H1 (cell line): ENCODE data around the gene DIP2C. TPM values are rescaled to one million over a fixed set of nuclear protein-coding genes. Genes with fewer than 3 reads are reported as not detected.

Experiments used
- KDM5A ChIP-seq: fragments of 200-600 bp; IDR thresholded peaks from 2 replicates; pipeline ENCODE4 v1.7.1; 2012; ENCODE audit warnings: mild to moderate bottlenecking, low read length, inconsistent platforms, mixed read lengths
- MAFK ChIP-seq: IDR thresholded peaks from 2 replicates; pipeline ENCODE4 v1.6.1; 2012; ENCODE audit warnings: low read depth, mild to moderate bottlenecking, improper control_type of control experiment, low read length
- RBBP5 ChIP-seq: IDR thresholded peaks from 2 replicates; pipeline ENCODE4 v1.7.1; 2012; ENCODE audit warnings: low read depth, mild to moderate bottlenecking, inconsistent platforms, low read length, moderate library complexity, borderline replicate concordance
- RXRA ChIP-seq: IDR thresholded peaks from 2 replicates; pipeline ENCODE4 v1.6.1; 2011; ENCODE audit warnings: low read depth, mild to moderate bottlenecking, low read length, moderate library complexity; ENCODE audit not compliant: insufficient read depth
- SAP30 ChIP-seq: fragments of 300-600 bp; sonication (generic); IDR thresholded peaks from 2 replicates; pipeline ENCODE4 v1.7.1; 2012; ENCODE audit warnings: low read length, moderate library complexity, mild to moderate bottlenecking, inconsistent platforms; ENCODE audit not compliant: insufficient read depth, insufficient replicate concordance
- TAF1 ChIP-seq: IDR thresholded peaks from 2 replicates; pipeline ENCODE4 v1.6.1; 2011; ENCODE audit warnings: mild to moderate bottlenecking, low read depth, low read length
- TAF7 ChIP-seq: optimal IDR thresholded peaks from 2 replicates; pipeline ENCODE3; 2011; ENCODE audit warnings: low read depth, mild to moderate bottlenecking, inconsistent platforms, low read length, moderate library complexity, borderline replicate concordance
- TEAD4 ChIP-seq: IDR thresholded peaks from 2 replicates; pipeline ENCODE4 v1.6.1; 2012; ENCODE audit warnings: low read depth, low read length, inconsistent platforms, mixed read lengths
- polyA plus RNA-seq, 7 experiments: library from polyadenylated mRNA; depleted of rRNA in 3 of 7; stranded (reverse) in 5 of 7; unstranded in 2 of 7; fragments of >200 nt in 5 of 7; fragments of 200-250 nt in 2 of 7; gene quantifications; 1 replicate in 5 of 7; 2 replicates in 1 of 7; 4 replicates in 1 of 7; pipeline versions ENCODE4 v1.2.1 to v1.2.3, GENCODE V29; 2011 to 2013; ENCODE audit warnings: missing spikeins in 2 of 7, mixed read lengths in 2 of 7
- total RNA-seq: library from RNA; stranded (reverse); fragmentation: NEBNext Ultra II Directional; extraction: Animal tissue kit (Norgen Biotek cat#: 25700); gene quantifications from 2 replicates; pipeline ENCODE4 v1.2.1, GENCODE V29; 2021

DIP2C gene
- total and polyA plus RNA-seq, 2 of the 8 experiments (the other 6 are each of a cell fraction or from before 2014, with no cell fraction given), result 3.8 to 9.3 TPM

DNA sequence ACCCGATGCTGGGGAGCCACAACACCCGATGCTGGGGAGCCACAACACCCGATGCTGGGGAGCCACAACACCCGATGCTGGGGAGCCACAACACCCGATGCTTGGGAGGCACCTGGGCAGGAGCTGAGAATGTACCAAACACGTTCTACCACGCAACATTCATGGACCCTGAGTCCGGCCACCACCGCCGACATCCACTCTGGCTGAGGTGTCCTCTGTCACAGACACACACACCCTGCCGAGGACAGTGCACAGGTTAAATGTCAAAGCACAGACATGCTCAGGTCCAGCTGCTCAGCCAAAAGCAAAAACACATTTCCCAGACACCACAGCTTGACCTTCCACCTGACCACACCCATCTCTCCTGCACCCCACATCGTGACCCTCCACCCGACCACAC, 148.4 kb downstream of the DIP2C start (continued):
- no peak for TF ChIP-seq KDM5A
- TF ChIP-seq RXRA, result no peak
- no peak for TF ChIP-seq MAFK
- TF ChIP-seq TAF7, result no peak
- no peak for TF ChIP-seq TAF1
- TF ChIP-seq SAP30, result no peak
- no peak for TF ChIP-seq TEAD4
- TF ChIP-seq RBBP5, result no peak
